ENCODE results near the gene HOTAIR.
A peak's percentile ranks its signal among the peaks of the same experiment; 100 is the strongest.

DNA sequence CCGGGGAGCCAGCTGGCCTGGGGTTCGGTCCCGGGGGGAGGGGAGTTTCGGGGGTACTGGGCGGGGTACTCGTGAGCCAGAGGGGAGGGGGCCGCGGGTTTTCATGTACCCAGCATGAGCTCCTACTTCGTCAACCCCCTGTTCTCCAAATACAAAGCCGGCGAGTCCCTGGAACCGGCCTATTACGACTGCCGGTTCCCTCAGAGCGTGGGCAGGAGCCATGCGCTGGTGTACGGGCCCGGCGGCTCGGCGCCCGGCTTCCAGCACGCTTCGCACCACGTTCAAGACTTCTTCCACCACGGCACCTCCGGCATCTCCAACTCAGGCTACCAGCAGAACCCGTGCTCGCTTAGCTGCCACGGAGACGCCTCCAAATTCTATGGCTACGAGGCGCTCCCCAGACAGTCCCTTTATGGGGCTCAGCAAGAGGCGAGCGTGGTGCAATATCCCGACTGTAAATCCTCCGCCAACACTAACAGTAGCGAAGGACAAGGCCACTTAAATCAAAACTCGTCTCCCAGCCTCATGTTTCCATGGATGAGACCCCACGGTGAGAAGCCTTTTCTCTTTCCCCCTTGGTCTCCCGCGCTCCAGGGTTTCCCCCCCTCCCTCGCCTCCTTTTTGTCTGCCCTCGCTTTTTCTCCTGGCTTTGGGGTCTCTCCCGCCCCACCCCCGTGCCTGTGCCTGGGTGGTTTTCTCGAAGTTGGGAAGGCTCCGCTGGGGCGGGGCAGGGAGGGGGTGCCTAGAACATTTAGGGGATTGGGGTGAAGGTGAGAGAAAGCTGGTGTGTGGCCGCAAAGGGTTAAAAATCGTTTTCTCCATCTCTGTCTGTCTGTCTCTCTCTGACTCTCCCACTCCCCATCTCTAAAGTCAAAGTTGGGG, 34.7 kb upstream of the HOTAIR start:
- TF ChIP-seq, protein P1, sequence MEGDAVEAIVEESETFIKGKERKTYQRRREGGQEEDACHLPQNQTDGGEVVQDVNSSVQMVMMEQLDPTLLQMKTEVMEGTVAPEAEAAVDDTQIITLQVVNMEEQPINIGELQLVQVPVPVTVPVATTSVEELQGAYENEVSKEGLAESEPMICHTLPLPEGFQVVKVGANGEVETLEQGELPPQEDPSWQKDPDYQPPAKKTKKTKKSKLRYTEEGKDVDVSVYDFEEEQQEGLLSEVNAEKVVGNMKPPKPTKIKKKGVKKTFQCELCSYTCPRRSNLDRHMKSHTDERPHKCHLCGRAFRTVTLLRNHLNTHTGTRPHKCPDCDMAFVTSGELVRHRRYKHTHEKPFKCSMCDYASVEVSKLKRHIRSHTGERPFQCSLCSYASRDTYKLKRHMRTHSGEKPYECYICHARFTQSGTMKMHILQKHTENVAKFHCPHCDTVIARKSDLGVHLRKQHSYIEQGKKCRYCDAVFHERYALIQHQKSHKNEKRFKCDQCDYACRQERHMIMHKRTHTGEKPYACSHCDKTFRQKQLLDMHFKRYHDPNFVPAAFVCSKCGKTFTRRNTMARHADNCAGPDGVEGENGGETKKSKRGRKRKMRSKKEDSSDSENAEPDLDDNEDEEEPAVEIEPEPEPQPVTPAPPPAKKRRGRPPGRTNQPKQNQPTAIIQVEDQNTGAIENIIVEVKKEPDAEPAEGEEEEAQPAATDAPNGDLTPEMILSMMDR (conservative IDR thresholded peaks at IDR 0.05 in 1 of 2, IDR thresholded peaks at IDR 0.05 in 1 of 2; ENCODE audit: low read depth in 1 of 2, low read length in 2 of 2): no peak
- peak; percentile 96 for TF ChIP-seq EZH2 (IDR thresholded peaks at IDR 0.05; ENCODE audit: low read length, missing control alignments)
